ENCODE measurements around the gene JPH2.

JPH2 gene

DNA sequence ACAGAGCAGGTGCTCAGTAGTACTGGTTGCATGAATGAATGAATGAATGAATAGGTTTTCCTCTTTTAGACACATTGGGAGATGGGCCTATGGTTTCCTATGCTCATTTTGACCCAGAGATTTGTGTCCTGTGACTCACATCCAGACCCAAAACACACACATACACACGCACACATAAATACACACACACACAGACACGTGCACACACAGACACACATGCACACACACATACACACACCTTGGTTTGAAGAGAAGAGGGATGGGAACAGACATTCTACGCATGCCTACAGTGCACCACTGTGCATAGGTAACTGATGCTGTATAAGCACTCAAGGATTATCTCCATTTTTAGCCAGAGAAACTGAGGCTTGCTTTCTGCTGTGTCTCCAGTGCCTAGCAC, 4.1 kb downstream of the JPH2 start:
- CTCF ChIA-PET, result interaction anchor here (0.7 kb wide), 1 partner anchor 427 kb away, joined by 3 read pairs; no protein-coding TSS in a partner anchor
- DNase-seq, result no peak
- Histone ChIP-seq H3K27me3 (replicated peaks in 2 of 5; ENCODE audit: control insufficient read depth in 4 of 5, insufficient read depth in 5 of 5, low read length in 4 of 5) (peaks cover 13 to 69% (median 24%) of the 10 kb centered on the region in 5 experiments), H3K36me3 (ENCODE audit: control insufficient read depth in 4 of 4, insufficient read depth in 4 of 4, low read length in 3 of 4) (no peaks in the 10 kb centered on the region), H3K9me3 (ENCODE audit: control extremely low read depth in 1 of 5, control insufficient read depth in 4 of 5, insufficient read depth in 2 of 5, low read depth in 1 of 5, low read length in 4 of 5) (no peaks in the 10 kb centered on the region), H3K27ac (ENCODE audit: insufficient read depth in 1 of 2, low read depth in 1 of 2, low read length in 2 of 2, poor library complexity in 1 of 2, severe bottlenecking in 2 of 2) (no peak overlapping the region), H3K4me3 (ENCODE audit: control insufficient read depth in 1 of 7, extremely low read depth in 1 of 7, insufficient read depth in 4 of 7, low read depth in 2 of 7, low read length in 6 of 7) (no peak overlapping the region), H3K4me1 (ENCODE audit: control extremely low read depth in 1 of 4, control insufficient read depth in 4 of 4, insufficient read depth in 4 of 4, low read length in 3 of 4) (peaks cover 0 to 14% (median 9%) of the 10 kb centered on the region in 4 experiments)
- POLR2A ChIA-PET, result no interaction called here
- 90% methylated on average over 2 of the region's 3 CpGs for WGBS (ENCODE audit: insufficient coverage)

DNA sequence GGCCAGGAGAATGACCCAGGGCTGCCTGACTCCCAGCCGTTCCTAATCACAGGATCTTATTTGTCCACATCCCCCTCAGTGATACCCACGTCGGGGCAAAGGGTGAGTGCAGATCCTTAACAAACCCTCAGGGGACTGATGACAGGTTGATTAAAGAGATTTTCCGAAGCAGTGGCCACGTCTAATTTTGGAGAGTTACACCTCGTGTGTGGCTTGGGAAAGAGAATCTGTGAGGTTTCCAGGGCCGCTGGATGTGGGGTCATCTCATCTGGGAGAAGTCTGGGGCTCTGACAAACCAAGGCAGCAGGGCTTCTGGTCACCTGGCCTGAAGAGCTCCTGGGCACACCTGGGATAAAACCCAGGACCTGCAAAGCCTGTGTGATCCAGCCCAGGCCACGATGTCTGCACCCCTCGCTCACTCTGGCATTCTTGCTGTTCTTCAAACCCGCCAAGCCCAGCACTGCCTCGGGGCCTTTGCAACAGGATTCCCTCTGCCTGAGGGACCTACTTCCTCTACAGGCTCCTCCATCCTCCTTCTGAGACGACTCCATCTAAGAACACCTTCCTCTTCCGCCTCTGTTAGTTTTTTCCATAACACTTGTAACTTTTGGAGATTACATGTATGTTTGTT, 4.7 kb downstream of the JPH2 start:
- H3K27ac ChIP-seq (ENCODE audit: insufficient read depth in 1 of 2, low read depth in 1 of 2, low read length in 2 of 2, poor library complexity in 1 of 2, severe bottlenecking in 2 of 2), result no peak overlapping the region
- H3K4me1 ChIP-seq (ENCODE audit: control extremely low read depth in 1 of 4, control insufficient read depth in 4 of 4, insufficient read depth in 4 of 4, low read length in 3 of 4), result peaks cover 0 to 9% (median 4%) of the 10 kb centered on the region in 4 experiments
- ChIA-PET POLR2A (no interaction called here), CTCF (no interaction called here)
- H3K36me3 ChIP-seq (ENCODE audit: control insufficient read depth in 4 of 4, insufficient read depth in 4 of 4, low read length in 3 of 4), result no peaks in the 10 kb centered on the region
- peaks cover 16 to 63% (median 19%) of the 10 kb centered on the region in 5 experiments for H3K27me3 ChIP-seq (replicated peaks in 2 of 5; ENCODE audit: control insufficient read depth in 4 of 5, insufficient read depth in 5 of 5, low read length in 4 of 5)
- DNase-seq, result no peak
- WGBS (ENCODE audit: insufficient coverage), result 70% methylated on average over 4 of the region's 13 CpGs
- no peak overlapping the region for H3K4me3 ChIP-seq (ENCODE audit: control insufficient read depth in 1 of 7, extremely low read depth in 1 of 7, insufficient read depth in 4 of 7, low read depth in 2 of 7, low read length in 6 of 7)
- no peaks in the 10 kb centered on the region for H3K9me3 ChIP-seq (ENCODE audit: control extremely low read depth in 1 of 5, control insufficient read depth in 4 of 5, insufficient read depth in 2 of 5, low read depth in 1 of 5, low read length in 4 of 5)

DNA sequence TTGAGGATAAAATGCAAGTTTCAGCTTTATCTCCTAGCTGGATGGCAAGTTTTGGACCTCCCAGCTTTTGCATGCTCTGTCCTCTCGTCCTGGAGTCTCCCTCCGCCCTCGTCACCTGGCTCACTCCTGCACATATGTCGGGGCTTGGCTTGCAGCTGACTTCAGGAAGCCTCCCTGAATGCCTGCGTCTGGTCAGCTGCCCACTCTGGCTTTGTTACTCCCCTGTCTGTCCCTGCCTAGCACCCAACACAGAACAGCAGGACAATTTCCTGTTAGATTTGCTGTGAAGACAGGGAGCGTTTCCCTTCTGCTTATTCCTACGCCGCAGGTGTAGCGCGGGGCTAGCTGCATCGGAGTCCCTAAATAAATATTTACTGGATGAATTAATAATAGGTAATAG, 5.4 kb downstream of the JPH2 start:
- 63% methylated on average over 4 of the region's 11 CpGs for WGBS (ENCODE audit: insufficient coverage)

DNA sequence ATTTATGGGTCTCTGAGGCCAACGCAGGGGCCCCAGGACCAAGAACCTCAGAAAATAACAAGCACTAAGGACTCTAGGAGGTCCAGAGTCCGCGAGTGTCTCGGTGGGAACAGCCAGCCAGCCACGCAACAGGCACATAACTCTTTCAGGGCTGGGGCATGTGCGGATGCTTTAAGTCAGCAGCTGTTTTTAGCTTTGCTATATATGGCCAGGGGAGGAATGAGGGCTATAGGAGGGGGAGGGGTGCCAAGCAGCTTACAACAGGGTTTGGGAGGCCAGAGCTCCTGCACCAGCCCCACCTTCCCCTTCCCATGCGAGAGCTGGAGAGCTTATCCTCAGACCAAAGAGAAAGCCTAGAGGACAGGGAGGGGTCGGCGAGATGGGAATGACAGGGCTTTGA, 6.2 kb downstream of the JPH2 start:
- POLR2A ChIA-PET, result no interaction called here
- Histone ChIP-seq H3K36me3 (ENCODE audit: control insufficient read depth in 4 of 4, insufficient read depth in 4 of 4, low read length in 3 of 4) (no peaks in the 10 kb centered on the region), H3K9me3 (ENCODE audit: control extremely low read depth in 1 of 5, control insufficient read depth in 4 of 5, insufficient read depth in 2 of 5, low read depth in 1 of 5, low read length in 4 of 5) (no peaks in the 10 kb centered on the region), H3K4me3 (ENCODE audit: control insufficient read depth in 1 of 7, extremely low read depth in 1 of 7, insufficient read depth in 4 of 7, low read depth in 2 of 7, low read length in 6 of 7) (no peak overlapping the region), H3K27me3 (replicated peaks in 2 of 5; ENCODE audit: control insufficient read depth in 4 of 5, insufficient read depth in 5 of 5, low read length in 4 of 5) (peaks cover 14 to 51% (median 16%) of the 10 kb centered on the region in 5 experiments), H3K27ac (ENCODE audit: insufficient read depth in 1 of 2, low read depth in 1 of 2, low read length in 2 of 2, poor library complexity in 1 of 2, severe bottlenecking in 2 of 2) (no peak overlapping the region), H3K4me1 (ENCODE audit: control extremely low read depth in 1 of 4, control insufficient read depth in 4 of 4, insufficient read depth in 4 of 4, low read length in 3 of 4) (no peaks in the 10 kb centered on the region)
- CTCF ChIA-PET, result interaction anchor here (0.6 to 1.6 kb wide), 2 partner anchors 9 to 1687 kb away, joined by 3 read pairs; no protein-coding TSS in a partner anchor
- no peak for DNase-seq
- 23% methylated on average over 6 of the region's 9 CpGs for WGBS (ENCODE audit: insufficient coverage)

More for the DNA sequence above, 5.4 kb downstream of the JPH2 start:
- ChIA-PET POLR2A (no interaction called here), CTCF (interaction anchor here (0.6 to 1.6 kb wide), 3 partner anchors 10 to 1686 kb away, joined by 3 read pairs; no protein-coding TSS in a partner anchor)
- Histone ChIP-seq H3K36me3 (ENCODE audit: control insufficient read depth in 4 of 4, insufficient read depth in 4 of 4, low read length in 3 of 4) (no peaks in the 10 kb centered on the region), H3K4me1 (ENCODE audit: control extremely low read depth in 1 of 4, control insufficient read depth in 4 of 4, insufficient read depth in 4 of 4, low read length in 3 of 4) (peaks cover 0 to 2% (median under 1%) of the 10 kb centered on the region in 4 experiments), H3K27me3 (replicated peaks in 2 of 5; ENCODE audit: control insufficient read depth in 4 of 5, insufficient read depth in 5 of 5, low read length in 4 of 5) (peaks cover 16 to 57% (median 16%) of the 10 kb centered on the region in 5 experiments), H3K4me3 (ENCODE audit: control insufficient read depth in 1 of 7, extremely low read depth in 1 of 7, insufficient read depth in 4 of 7, low read depth in 2 of 7, low read length in 6 of 7) (no peak overlapping the region), H3K9me3 (ENCODE audit: control extremely low read depth in 1 of 5, control insufficient read depth in 4 of 5, insufficient read depth in 2 of 5, low read depth in 1 of 5, low read length in 4 of 5) (no peaks in the 10 kb centered on the region), H3K27ac (ENCODE audit: insufficient read depth in 1 of 2, low read depth in 1 of 2, low read length in 2 of 2, poor library complexity in 1 of 2, severe bottlenecking in 2 of 2) (no peak overlapping the region)
- no peak for DNase-seq

DNA sequence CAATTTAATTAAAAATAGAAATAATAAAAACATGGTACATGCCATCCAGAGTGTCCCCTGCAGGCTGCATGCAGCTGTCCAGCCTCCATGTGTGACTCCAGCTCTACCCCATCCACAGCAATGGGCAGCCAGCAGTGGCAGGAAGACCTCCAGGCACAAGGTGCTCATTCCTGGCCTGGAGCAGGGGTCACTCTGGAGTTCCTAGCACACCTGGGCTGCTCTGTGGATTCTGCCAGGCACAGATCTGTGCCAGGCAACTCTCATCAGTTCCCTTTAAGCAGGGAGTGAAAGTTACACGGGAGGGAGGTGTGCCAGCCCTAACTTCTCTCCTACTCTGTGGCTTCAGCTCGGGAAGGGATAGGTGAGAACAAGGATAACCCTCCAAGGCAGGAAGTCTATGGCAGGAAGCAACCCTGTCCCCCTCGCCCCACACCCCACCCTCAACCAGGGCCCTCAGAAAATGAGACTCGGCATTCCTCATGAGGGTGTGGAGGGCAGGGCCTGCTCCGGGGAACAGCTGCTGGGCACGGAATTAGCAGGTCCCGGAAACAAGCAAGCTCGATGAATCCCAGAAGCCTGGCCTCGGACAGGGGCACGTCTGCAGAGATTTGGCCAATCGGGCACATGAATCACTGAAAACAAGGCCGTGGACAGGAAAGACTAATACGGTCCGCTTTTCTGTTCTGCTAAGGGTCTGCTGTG, 10.0 kb downstream of the JPH2 start:
- Histone ChIP-seq H3K36me3 (ENCODE audit: control insufficient read depth in 4 of 4, insufficient read depth in 4 of 4, low read length in 3 of 4) (no peaks in the 10 kb centered on the region), H3K27ac (ENCODE audit: insufficient read depth in 1 of 2, low read depth in 1 of 2, low read length in 2 of 2, poor library complexity in 1 of 2, severe bottlenecking in 2 of 2) (no peak overlapping the region), H3K27me3 (replicated peaks in 2 of 5; ENCODE audit: control insufficient read depth in 4 of 5, insufficient read depth in 5 of 5, low read length in 4 of 5) (peaks cover 17 to 38% (median 27%) of the 10 kb centered on the region in 5 experiments), H3K4me3 (ENCODE audit: control insufficient read depth in 1 of 7, extremely low read depth in 1 of 7, insufficient read depth in 4 of 7, low read depth in 2 of 7, low read length in 6 of 7) (no peak overlapping the region), H3K4me1 (ENCODE audit: control extremely low read depth in 1 of 4, control insufficient read depth in 4 of 4, insufficient read depth in 4 of 4, low read length in 3 of 4) (no peaks in the 10 kb centered on the region), H3K9me3 (ENCODE audit: control extremely low read depth in 1 of 5, control insufficient read depth in 4 of 5, insufficient read depth in 2 of 5, low read depth in 1 of 5, low read length in 4 of 5) (no peaks in the 10 kb centered on the region)
- DNase-seq, result no peak
- 75% methylated on average over 14 of the region's 14 CpGs for WGBS (ENCODE audit: insufficient coverage)
- CTCF ChIA-PET, result interaction anchor here (1.2 to 1.7 kb wide), 2 partner anchors 15 to 37 kb away, joined by 3 read pairs; no protein-coding TSS in a partner anchor
- POLR2A ChIA-PET, result no interaction called here

DNA sequence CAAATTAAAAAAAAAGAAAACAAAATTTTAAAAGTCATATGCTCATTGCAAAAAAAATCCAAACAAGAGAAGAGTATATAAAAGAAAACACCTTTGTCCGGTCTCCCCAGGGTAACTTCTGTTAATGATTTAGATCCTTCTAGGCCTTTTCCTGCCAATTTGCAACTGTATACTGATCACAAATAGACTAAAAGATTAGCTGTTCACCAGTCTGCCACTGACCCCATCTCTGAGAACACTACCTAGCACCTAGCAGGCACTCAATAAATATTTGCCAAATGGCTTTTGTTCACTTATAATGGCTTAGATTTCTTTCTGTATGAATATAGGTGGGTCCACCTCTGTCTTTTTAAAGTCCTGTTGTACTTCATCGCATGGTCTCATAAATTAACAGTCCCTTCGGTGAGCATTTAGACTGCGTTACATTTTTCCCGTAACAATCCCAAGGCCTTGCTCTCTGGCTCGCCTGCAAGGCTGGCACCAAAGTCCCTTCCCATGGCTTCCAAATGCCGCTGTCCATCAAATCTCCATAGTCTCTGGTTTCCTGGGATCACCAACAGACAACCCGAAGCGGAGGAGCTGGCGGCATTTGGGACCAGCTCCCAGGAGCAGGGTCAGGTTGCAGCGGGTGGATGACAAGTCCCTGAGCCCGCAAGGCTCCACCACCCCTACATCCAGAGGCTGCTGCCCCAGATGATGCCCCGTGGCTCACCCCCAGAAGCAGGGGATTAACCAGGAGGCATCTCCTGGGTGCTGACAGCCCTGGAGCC, 11.8 kb downstream of the JPH2 start:
- no peak overlapping the region for H3K4me3 ChIP-seq (ENCODE audit: control insufficient read depth in 1 of 7, extremely low read depth in 1 of 7, insufficient read depth in 4 of 7, low read depth in 2 of 7, low read length in 6 of 7)
- H3K27me3 ChIP-seq (replicated peaks in 2 of 5; ENCODE audit: control insufficient read depth in 4 of 5, insufficient read depth in 5 of 5, low read length in 4 of 5), result peaks cover 12 to 35% (median 29%) of the 10 kb centered on the region in 5 experiments
- no peaks in the 10 kb centered on the region for H3K36me3 ChIP-seq (ENCODE audit: control insufficient read depth in 4 of 4, insufficient read depth in 4 of 4, low read length in 3 of 4)
- no peak for DNase-seq
- H3K4me1 ChIP-seq (ENCODE audit: control extremely low read depth in 1 of 4, control insufficient read depth in 4 of 4, insufficient read depth in 4 of 4, low read length in 3 of 4), result peaks cover 0 to 3% (median 0%) of the 10 kb centered on the region in 4 experiments
- WGBS (ENCODE audit: insufficient coverage), result 95% methylated on average over 8 of the region's 13 CpGs
- H3K9me3 ChIP-seq (ENCODE audit: control extremely low read depth in 1 of 5, control insufficient read depth in 4 of 5, insufficient read depth in 2 of 5, low read depth in 1 of 5, low read length in 4 of 5), result no peaks in the 10 kb centered on the region
- ChIA-PET CTCF (no interaction called here), POLR2A (no interaction called here)
- no peak overlapping the region for H3K27ac ChIP-seq (ENCODE audit: insufficient read depth in 1 of 2, low read depth in 1 of 2, low read length in 2 of 2, poor library complexity in 1 of 2, severe bottlenecking in 2 of 2)

All from common myeloid progenitor, CD34-positive (primary cell).